HG03354 (cell line): ENCODE results near the gene PPIL6.

Experiments used
- ATAC-seq: cut with Tn5 transposase; IDR thresholded peaks from one replicate; pipeline ENCODE4 v1.9.1; 2021; ENCODE audit warnings: mild to moderate bottlenecking; ENCODE audit not compliant: unreplicated experiment, poor library complexity, severe bottlenecking

Gene PPIL6

DNA sequence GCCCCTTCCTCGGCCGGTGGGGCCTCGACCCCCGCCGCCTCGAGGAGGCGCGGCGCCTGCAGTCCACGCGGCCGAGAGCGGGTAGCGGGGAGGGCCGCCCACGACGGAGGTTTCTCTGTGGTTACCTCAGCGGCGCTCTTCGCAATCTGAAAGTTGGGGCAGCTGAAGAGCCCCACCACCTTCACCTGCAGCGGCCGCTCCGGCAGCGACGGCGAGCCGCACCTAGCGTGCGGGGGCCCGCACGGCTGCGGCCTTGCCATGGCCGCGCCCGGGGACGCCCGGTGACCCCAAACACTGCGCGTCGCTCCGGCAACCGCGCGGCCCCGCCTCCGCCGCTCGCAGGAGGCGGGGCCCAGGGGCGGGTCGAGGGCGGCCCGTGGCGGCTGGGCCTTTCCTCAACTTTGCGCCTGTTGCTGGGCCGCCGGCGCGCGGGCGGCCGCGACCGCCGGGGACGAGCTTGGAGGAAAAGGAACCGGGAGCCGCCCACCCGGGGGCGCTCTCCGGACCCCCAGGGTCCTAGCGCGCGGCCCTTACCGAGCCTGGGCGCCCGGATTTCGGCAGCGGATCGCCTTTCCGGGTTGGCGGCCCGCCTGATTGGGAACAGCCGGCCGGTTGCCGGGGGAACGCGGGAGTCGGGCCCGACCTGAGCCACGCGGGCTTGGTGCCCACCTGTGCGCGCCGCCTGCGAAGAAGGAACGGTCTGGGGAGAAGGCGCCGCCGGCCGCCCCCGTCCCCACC is at the start of gene PPIL6, which contains the start of gene SMPD2:
TSS of gene PPIL6 (minus strand) at position 298 of the 738 bp plus-strand sequence. CDS start at position 260, 38 bp downstream.
TSS of gene SMPD2 (plus strand) at position 394 of the 738 bp plus-strand sequence. CDS start 398 bp downstream, outside the sequence.
- peak; percentile 90 for ATAC-seq

DNA sequence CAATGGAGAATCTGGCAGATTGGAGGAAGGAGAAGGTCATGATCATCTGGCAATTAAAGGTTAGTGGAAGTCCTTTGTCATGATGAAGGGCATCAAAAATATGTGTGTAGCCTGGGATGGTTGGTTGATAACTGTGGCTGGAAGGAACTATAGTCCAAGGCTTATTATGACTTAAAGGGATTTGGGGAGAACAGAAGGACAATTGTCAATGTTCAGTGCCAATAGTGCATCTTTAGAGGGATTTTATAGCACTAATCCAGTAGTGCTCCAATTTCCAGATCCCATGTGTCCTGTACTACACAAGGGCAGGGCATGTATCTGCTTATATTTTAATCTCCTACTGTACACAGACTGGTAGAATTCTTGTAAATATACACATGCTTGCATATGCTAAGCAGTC is 47.6 kb upstream of the PPIL6 start:
- no peak for ATAC-seq

DNA sequence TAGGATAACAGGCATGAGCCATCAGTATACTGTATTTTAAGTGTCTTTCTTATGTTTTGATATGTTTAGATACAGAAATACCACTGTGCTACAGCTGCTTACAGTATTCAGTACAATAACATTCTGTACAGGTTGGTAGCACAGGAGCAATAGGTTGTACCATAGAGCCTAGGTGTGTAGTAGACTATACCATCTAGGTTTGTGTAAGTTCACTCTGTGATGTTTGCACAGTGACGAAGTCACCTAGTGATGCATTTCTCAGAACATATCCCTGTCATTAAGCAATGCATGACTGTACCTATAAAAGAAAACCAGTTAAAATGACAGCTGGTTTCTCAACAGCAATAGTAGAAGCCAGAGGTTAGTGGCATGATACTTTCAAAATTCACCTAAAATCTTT is 45.6 kb upstream of the PPIL6 start:
- ATAC-seq = no peak

DNA sequence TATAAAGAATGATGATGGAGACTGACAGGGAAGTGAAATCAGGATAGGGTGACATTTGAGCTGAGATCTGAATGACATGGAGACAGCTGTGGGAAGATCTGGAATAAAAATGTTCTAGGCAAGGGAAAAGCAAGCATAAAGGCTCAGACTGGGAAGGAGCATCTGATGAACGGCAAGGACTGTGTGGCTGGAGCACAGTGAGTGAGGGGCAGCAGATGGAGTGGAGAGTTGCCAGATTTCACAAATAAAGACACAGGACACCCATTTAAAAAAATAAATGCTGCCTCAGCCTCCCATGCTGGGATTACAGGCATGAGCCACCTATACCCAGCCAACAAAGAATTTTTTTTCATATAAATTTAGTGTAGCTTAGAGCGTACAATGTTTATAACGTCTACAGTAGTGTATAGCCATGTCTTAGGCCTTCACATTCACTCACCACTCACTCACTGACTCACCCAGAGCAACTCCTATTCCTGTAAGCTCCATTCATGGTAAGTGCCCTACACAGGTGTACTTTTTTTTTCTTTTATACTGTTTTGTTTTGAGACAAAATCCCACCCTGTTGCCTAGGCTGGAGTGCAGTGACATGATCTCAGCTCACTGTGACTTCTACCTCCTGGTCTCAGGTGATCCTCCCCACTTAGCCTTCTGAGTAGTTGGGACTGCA is 45.0 kb upstream of the PPIL6 start:
- no peak for ATAC-seq

DNA sequence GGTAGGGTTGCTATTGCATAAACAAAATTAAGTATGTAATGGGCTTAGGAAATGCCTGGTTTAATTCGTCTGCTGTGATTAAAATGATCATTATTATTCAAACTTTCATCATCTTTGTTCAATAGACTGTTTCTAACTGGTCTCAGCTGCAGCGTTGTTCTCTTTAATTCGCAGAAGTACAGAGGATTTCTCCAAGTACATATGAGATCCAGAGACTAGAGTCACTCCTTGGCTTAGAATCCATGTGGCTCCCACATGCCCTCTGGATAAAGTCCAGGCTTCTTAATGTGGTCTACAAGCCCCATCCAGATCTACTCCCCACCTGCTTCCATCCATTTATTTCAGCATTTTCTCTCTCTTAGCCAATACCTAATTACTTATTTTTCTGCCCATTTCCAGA is 43.7 kb upstream of the PPIL6 start:
- ATAC-seq = no peak

DNA sequence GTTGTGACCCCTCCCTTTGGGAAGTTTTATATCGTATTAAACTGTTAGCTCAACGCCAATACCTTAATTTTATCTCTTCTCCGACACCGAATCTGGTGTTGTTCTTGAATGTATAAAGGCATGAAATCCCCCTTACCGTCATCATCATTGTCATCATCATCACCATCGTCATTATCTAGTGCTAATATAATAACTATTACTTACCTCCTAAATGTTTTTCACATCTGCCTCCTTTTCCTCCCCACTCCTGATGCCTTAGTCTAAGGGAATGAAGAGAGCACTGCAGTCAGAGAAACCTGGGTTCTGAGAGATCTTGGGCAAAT is 43.3 kb upstream of the PPIL6 start:
- ATAC-seq = peak; percentile 9

DNA sequence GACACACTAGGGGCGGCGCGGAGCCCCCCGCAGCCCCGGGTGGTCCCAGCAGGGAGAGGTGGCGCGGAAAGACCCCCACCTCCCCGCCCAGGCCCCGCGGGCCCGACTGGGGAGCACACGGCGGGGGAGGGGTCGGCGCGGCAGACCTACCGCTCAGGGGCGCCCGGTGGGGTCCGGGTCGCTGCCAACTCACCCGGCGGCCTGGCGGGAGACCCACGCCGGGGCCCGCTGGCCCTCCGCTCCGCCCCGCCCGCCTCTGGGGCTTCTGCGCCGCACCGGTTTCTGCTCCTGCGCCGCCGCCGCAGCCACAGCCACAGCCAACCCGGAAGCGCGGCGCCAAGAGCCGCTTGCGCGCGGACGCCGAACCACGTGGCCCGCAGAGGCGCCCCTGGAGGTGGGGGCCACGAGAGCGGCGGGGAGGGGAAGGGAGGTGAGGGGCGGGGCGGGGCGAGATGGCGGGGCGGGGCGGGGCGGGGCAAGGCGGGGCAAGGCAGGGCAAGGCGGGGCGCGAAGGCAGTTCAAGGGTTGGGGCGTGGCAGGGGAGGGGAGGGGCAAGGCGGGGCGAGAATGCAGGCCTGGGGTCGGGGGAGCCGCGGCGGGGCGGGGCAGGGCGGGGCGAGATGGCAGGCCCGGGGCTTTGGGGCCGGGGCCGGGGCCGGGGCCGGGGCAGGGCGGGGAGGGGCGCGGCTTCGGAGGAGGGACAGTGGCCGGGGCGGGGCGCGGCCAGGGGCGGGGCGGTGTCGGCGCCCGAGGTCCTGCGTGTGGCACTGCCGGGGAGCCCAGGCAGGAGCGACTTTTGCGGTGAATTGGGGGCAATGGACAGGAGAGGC is 42.7 kb upstream of the PPIL6 start, which contains the start of gene ZBTB24:
TSS of gene ZBTB24 (minus strand) at position 315 of the 830 bp plus-strand sequence. CDS start 1,193 bp downstream, outside the sequence.
- peak; percentile 86 for ATAC-seq

DNA sequence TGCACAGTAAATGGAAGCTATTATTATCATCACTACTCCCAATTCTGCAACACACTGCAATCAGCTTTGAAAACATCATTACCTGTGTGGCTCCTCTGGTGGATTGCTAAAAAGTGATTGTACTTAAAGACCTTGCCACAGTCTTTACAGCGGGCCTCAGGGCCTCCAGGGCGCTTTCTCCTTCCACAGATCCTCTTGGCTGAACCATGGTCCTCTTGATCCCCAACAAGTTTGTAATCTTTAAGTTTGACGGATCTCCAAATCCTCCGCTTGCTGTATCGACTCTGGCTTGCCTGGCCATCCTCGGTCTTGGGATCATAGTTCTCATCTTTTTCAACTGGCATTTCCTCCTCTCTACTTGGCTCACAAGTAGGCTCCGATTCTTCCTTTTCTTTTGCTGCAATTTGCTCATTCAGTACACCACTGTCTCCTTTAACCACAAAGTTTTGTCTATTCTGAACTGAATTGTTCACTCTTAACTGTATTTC is 40.6 kb upstream of the PPIL6 start:
- ATAC-seq = no peak

DNA sequence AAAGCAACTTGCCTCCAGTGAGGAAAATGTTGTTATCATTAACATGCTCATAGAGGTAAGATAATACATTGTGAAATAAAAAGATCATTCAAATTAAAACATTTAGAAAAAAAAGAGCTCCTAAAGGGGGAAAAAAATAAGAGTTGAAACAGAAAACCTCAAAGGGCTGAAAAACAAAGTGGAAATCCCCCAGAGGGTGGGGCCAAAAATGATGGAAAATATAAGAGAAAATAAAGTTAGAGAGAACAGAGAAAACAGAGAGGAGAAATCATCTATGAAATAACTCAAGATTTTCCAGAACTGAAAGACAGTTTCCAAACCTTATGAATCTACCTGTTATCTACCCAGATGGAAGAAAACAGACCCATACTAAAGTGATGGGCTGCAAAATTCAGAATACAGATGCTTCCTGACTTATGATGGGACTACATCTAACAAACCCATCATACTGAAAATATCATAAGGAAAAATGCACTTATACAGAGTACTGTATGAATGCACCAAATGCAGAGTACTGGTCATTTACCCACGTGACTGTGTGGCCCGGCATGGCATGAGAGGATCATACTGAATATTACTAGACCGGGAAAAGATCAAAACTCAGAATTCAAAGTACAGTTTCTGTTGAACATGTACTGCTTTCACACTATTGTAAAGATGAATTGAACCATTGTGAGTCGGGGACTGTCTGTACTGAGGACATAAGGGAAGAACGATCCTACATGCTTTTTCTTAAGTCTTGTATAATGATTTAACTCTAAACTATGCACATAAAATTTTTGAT is 38.6 kb upstream of the PPIL6 start:
- ATAC-seq = no peak

DNA sequence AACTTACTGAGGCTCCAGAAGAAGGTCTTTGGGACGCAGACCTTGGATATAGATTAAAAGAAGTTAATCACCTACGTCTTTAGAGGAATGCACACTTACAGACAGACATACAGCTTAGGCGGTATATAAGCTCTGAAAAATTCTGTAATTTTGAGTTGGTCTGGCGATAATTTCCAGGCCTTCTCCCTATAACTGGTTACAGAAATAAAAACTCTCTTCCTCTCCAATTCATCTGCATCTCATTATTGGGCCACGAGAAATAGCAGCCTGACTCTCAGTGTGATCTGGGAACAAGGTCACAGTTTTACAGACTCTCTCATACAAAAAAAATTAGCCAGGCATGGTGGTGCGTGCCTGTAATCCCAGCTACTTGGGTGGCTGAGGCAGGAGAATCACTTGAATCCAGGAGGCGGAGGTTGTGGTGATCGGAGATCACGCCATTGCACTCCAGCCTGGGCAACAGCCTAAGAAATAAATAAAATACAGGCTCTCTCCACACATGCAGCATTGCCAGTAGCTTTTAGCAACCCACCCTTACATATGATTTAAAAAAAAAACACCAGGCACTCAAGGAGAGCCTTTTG is 37.9 kb upstream of the PPIL6 start:
- ATAC-seq = no peak

DNA sequence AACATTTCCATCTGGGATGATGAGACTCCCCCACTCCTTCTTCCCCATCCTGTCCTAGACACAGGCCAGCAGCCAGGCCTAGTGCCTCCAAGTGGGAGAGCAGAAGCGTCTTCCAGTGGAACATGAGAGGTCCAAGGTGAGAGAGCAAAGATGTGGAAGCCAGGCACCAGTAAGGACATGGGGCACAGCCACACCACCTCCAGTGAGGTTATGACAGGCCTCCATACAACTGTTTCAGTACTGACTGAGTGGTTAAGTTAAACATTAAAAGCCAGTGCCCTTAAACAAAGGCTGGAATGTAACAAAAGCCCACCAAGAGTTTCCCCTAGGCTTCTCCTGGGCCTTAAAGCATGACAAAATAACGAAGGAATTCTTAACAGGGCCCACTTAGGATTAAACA is 37.3 kb upstream of the PPIL6 start:
- peak; percentile 70 for ATAC-seq

DNA sequence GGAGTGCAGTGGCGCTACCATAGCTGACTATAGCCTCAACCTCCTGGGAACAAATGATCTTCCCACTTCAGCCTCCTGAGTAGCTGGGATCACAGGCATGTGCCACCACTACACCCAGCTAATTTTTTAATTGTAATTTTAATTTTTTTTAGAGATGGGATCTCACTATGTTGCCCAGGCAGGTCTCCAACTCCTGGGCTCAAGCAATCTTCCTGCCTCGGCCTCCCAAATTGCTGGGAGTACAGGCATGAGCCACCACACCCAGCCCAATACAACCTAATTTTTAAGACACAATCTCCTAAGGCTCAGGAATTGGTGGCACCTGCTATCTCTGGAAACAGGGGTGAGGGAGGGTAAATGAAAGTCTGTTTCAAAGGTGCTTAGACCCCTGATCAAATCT is 36.8 kb upstream of the PPIL6 start:
- ATAC-seq = no peak

DNA sequence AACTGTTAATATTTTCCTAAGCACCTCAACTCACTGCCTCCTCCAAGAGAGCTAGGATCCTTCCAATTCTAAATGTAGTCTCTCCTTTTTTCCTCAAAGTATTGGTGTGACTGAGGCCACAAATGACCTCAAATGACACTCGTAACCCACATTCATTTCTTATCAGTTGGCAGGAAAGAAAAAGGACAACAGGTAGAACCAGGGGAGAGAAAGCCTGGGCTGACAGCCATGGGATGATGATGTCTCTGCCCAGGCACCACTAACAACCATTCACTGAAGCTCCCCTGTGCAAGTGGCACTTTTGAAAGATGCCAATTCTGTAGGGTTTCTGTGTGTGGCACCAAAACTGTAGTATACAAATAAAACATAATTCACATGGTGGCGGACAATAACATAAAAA is 35.2 kb upstream of the PPIL6 start:
- no peak for ATAC-seq

DNA sequence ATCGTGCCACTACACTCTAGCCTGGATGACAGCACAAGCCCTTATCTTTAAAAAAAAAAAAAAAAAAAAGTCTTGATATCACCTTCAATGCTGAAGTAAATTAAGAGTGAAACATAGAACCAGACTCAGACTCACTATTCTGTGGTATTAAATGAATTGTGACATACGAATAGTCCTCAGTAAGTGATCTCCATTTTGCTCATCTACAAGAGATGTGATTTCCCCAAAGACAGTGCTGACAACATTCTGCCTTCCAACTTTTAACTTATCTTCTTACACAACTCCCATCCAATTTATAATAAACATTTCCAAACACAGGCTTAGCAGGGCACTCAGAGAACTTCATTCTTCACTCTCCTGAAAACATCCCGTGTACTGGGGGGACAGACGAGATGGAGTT is 34.6 kb upstream of the PPIL6 start:
- ATAC-seq = no peak

DNA sequence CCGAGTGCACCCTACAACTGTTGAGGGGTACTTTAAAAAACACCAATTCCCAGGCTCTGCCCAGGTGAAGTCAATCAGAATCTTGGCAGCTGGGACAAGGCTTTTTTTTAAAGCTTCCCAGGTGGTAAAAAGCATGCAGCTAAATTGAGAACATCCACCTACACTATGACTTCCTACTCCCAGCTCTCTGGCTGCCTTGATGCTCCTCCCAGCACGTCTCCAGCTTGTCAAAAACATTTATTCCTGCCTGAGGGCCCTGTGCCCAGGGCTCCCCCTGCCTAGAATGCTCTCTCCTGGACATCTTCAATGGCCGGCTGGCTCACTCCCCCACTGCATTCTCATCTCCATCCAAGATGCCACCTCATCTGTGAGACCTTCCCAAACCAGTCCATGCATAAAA is 32.7 kb upstream of the PPIL6 start:
- ATAC-seq = no peak

DNA sequence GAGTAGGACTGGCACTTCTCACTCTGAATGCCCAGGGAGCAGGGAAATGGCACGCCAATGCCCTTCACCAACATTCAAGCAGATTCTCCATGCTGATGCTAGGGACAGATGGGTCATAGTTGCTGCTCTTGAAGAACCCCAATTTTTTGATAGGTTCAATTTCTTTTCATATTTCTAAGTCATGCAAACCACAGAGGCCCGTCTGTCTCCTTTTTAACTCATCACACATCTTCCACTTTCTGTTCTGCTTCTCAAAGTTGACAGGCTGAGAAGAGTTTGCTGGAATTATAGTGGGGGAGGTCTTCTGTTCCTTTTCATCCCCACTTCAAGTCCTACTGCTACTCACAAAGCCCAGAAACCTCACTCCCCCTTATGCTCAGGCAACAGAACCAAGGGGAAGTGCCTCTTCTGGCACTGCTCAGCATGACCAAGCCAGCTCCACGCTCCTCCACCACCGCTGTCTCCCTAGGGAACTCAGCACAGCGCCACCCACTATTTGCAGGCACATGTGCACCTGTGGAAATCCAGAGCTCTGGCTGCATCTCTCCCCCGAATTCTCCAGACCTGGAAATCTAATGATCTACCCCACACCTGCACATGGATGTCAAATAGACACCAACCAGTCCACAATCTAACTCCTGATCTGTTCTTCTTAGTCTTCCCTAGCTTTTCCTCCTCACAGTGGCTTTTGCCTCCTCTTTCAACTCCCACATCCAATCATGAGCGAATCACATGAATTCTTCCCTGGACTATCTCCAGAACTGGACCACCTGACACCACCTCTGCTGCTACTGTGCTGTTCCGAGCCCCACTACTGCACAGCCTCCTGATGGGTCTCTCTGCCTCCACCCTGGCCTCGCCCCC is 31.9 kb upstream of the PPIL6 start:
- ATAC-seq = peak; percentile 67

DNA sequence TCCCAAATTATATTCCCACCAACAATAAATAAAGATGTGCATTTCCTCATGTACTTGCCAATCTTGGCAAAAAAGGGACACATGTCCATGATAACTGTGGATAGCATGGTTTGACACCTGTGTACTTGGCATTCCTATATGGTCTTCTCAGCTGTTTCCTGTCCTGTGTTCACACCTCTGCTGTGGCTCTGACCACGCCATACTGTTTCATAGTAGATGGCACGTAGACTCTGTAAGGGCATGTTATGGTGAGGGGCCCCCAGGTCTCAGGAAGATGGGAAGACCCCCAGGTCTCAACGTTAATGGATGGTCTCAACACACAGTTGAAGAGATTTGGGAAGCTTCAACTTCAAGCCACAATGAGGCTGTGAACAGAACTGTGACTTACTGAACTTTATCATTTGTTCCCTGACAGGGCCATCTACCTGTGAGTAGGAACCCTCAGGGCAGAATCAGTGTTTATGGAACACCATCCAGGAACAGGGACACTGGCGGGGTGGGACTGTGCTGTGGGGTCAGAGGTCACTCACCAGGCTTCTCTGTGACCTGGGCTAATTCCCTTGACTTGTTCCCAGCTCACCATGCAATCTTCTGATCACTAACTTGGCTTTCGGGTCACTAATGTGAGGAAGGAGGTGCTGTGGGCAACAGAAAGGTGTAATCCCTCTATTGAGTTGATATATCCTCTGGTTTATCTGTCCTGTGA is 30.8 kb upstream of the PPIL6 start:
- no peak for ATAC-seq
